A204.1 (cell line): ENCODE measurements around the gene RELN.

Source experiments
- FAIRE-seq: peaks from 2 replicates; lab custom pipeline; 2012; peaks lifted over from hg19 to GRCh38; lab: Jason Lieb, UNC

RELN gene

DNA sequence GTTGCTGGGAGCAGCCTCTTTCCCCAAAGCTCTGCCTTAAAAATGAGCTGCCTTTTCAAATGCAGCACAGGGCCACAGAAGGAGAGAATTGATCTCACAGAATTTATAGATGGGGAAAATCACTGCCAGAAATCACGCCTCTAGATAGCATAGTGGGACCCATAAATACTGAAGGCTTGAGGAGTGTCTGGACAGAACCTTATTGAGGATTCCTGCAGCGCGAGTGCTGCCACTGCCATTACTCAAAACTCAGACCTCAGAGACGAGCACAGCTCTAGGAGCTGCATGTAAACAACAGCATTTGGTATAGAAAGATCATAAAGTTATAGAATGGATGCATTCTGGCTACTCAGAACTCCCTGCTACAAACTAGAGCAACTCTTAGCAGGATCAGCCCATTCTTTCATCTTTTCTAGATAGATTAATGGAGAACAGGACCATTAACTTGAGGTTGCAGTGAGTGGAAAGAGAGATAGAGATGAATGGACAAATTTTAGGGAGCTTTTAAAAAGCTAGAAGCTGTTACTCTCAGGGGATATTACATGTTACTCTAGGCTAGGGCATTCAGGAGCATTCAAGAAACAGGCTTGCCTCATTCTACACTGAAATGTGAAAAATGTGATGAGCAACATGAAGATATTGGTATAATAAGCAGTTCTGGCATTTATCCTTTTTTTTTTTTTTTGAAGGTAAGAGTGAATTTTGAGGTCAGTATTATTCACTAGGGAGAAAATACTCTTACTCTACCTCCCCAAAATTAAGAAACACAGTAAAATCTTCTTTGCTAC lies 276.3 kb downstream of the RELN start:
- FAIRE-seq: no peak

- no peak for FAIRE-seq
Observed at GRCh38 chr7:103711413-103711812, 278.0 kb downstream of the RELN start.

GRCh38 chr7:103710247-103710646 lies 279.2 kb downstream of the RELN start:
- FAIRE-seq: no peak

GRCh38 chr7:103706805-103707204 lies 282.7 kb downstream of the RELN start:
- no peak for FAIRE-seq

DNA sequence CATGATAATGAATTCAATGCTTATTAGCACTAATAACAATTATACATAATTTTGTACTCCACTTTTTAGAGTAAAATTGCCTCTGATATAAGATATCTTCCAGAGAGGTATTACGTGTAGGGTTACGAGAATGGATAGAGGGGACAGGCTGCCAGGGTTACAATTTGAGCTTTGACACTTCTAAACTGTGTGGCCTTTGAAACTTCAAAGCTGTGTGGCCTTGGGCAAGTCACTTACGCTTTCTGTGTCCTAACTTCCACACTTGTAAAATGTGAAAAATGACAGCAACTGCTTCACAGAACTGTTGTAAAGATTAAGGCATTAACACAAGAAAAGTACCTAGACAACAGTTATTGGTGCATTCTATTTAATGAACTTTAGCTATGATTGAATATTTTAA lies 283.9 kb downstream of the RELN start:
- no peak for FAIRE-seq

- no peak for FAIRE-seq
Observed at GRCh38 chr7:103704701-103705100, 284.8 kb downstream of the RELN start.

GRCh38 chr7:103702982-103703381 lies 286.5 kb downstream of the RELN start:
- FAIRE-seq: no peak

DNA sequence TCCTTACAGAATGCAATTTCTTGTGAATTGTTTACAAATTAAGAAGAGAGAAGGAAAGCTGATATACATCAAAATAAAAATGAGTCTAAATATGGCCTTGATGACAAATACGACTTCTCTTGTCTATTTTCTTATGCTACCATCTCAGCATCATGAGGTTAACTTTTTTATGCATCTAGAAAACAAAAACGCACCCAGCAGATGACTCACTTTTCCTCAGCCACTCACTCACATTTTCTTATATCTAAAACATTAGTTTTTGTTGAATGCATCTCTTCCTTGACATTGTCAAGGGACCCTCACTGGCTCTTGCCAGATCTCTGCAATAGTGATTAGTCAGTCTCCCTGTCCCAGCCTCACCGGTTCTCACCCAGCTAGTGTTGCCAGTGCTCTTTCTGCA lies 287.0 kb downstream of the RELN start:
- FAIRE-seq: no peak

DNA sequence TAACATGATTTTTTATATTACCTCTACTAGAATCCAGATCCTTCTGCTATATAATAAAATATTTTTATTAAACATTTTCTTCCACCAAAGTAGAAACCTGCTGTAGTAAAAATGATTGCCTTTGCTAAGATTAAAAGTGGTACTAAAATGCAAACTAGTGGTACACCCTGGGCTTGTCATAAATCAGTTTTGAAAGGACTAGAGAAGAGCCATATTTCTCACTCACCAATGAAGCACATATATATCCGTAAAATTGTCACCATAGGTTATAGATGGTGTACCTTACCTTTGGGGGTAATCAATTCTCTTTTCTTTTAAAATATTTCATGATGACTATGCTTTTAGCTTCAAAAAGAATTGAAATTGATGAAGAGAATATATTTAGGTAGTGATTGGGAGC lies 290.4 kb downstream of the RELN start:
- no peak for FAIRE-seq

GRCh38 chr7:103698064-103698463 lies 291.4 kb downstream of the RELN start:
- FAIRE-seq: peak; percentile 27

DNA sequence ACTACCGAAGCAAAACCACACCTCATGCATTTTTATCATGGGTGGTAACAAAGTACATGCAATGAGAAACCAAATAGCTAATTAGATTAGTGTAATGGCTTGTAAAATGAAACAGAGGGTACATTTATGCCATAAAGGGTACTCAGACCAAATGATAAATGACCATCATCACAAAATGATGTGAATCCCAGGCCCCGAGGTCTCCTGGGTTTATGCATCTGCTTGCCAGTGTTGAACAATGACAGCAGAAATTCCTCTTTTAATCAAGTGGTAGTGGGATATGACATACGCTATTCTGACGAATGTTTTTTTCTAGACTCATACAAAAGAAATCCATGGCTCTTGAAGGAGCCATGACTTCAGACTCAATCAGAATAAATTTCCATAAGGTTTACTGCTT lies 293.9 kb downstream of the RELN start:
- FAIRE-seq: no peak

- no peak for FAIRE-seq
Observed at GRCh38 chr7:103694304-103694703, 295.2 kb downstream of the RELN start.

- FAIRE-seq: no peak
Observed at GRCh38 chr7:103691291-103691690, 298.2 kb downstream of the RELN start.

GRCh38 chr7:103690242-103690974 lies 299.1 kb downstream of the RELN start:
- FAIRE-seq: no peak

DNA sequence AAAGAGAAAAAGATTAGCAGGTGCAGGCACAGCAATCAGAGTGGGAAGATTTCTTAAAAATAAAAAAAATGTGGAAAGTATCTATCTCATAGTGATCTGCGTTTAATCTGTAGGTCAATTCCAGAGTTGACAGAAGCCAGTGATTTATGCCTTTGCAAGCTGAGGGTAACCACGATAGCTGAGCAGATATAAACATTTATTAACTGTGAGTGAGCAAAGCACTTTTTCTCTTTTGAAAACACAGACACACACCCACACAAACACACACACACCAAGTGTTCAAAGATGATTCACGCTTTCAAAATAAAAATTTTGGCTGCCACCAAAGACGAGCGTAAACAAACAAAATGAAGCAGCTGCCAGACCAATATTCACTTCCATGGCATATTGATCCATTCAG lies 300.2 kb downstream of the RELN start:
- FAIRE-seq: no peak

GRCh38 chr7:103687951-103688350 lies 301.5 kb downstream of the RELN start:
- no peak for FAIRE-seq

- FAIRE-seq: no peak
Observed at GRCh38 chr7:103687272-103687671, 302.2 kb downstream of the RELN start.

- FAIRE-seq: no peak
Observed at GRCh38 chr7:103686763-103687162, 302.7 kb downstream of the RELN start.

- FAIRE-seq: no peak
Observed at GRCh38 chr7:103686064-103686463, 303.4 kb downstream of the RELN start.

- FAIRE-seq: no peak
Observed at GRCh38 chr7:103685646-103686045, 303.8 kb downstream of the RELN start.

GRCh38 chr7:103683348-103683747 lies 306.1 kb downstream of the RELN start:
- no peak for FAIRE-seq

- no peak for FAIRE-seq
Observed at GRCh38 chr7:103680161-103681144, 309.0 kb downstream of the RELN start.
